Adrenal gland (tissue), 5 donors: ENCODE results near the gene PRAME.

Source experiments
- POLR2A ChIP-seq, 2 donors: fragments of 450-650 bp; IDR thresholded peaks; one replicate each; pipeline ENCODE4 v1.6.1; 2017; ENCODE audit warnings: antibody characterized with exemption in 2 of 2, mild to moderate bottlenecking in 2 of 2, moderate library complexity in 1 of 2
- TF ChIP-seq, protein P1 (sequence below), 6 experiments: fragments of 450-650 bp in 4 of 6; fragments of 200-600 bp in 2 of 6; sonication (generic) in 1 of 6; IDR thresholded peaks; 1 replicate in 5 of 6; 2 replicates in 1 of 6; pipeline versions ENCODE4 v1.5.1 to v1.8.0; 2016 to 2021; ENCODE audit warnings: antibody characterized with exemption in 6 of 6, mild to moderate bottlenecking in 2 of 6, moderate library complexity in 1 of 6
- donor health status: DM: no; HTN: no; CAD: no.

GRCh38 chr22:22558972-22559603, at the start of gene PRAME:
- TF ChIP-seq, protein P1, sequence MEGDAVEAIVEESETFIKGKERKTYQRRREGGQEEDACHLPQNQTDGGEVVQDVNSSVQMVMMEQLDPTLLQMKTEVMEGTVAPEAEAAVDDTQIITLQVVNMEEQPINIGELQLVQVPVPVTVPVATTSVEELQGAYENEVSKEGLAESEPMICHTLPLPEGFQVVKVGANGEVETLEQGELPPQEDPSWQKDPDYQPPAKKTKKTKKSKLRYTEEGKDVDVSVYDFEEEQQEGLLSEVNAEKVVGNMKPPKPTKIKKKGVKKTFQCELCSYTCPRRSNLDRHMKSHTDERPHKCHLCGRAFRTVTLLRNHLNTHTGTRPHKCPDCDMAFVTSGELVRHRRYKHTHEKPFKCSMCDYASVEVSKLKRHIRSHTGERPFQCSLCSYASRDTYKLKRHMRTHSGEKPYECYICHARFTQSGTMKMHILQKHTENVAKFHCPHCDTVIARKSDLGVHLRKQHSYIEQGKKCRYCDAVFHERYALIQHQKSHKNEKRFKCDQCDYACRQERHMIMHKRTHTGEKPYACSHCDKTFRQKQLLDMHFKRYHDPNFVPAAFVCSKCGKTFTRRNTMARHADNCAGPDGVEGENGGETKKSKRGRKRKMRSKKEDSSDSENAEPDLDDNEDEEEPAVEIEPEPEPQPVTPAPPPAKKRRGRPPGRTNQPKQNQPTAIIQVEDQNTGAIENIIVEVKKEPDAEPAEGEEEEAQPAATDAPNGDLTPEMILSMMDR (IDR thresholded peaks at IDR 0.05), result peak; percentile 47 to 69 (median 54)
- TF ChIP-seq POLR2A (IDR thresholded peaks at IDR 0.05), result no peak
